ENCODE measurements around the gene BEND2. TPM values are rescaled to one million over a fixed set of nuclear protein-coding genes. Genes with fewer than 3 reads are reported as not detected.

The BEND2 gene
- total RNA-seq, 1 experiment from 2014 or later, result not detected

DNA sequence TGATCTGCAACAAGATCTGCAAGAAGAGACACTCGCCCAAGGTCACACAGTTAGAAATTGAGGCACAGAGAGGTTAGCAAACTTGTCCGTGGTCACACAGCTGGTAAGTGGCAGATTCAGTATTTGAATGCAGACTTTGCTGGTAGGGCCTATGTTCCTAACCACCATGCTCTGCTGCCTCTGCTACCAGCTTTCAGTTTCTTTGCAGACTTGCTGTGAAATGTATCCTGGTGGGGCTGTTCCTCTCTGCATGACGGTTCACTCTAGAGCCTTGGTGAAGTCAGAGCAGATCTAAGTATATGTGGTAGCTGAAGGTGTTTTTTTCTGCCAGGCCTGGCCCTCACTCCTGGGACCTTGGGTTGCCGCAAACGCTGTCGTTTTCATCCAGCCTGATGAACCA is 87.1 kb downstream of the BEND2 start:
- no peaks in the 10 kb centered on the region for H3K9me3 ChIP-seq (ENCODE audit: low read length)
- H3K36me3 ChIP-seq (ENCODE audit: insufficient read depth, low read length), result no peaks in the 10 kb centered on the region
- no peaks in the 10 kb centered on the region for H3K4me1 ChIP-seq (ENCODE audit: low read length)
- H3K79me2 ChIP-seq (ENCODE audit: low read length), result no peaks in the 10 kb centered on the region
- H3K27me3 ChIP-seq (ENCODE audit: low read length), result no peaks in the 10 kb centered on the region
- no peak overlapping the region for H3K4me2 ChIP-seq (ENCODE audit: low read depth, low read length, poor library complexity, severe bottlenecking)
- no peak for DNase-seq
- no peak overlapping the region for H3K4me3 ChIP-seq (ENCODE audit: low read length)
- H4K20me1 ChIP-seq (ENCODE audit: insufficient read depth, low read depth, low read length), result no peaks in the 10 kb centered on the region
- H3K9me2 ChIP-seq (replicated peaks; ENCODE audit: insufficient read depth, low read length), result no peaks in the 10 kb centered on the region
- no peak overlapping the region for H3K27ac ChIP-seq (ENCODE audit: low read length)
- no peak overlapping the region for H2AFZ ChIP-seq (ENCODE audit: low read length)
- no peak overlapping the region for H3K9ac ChIP-seq (ENCODE audit: low read length)

DNA sequence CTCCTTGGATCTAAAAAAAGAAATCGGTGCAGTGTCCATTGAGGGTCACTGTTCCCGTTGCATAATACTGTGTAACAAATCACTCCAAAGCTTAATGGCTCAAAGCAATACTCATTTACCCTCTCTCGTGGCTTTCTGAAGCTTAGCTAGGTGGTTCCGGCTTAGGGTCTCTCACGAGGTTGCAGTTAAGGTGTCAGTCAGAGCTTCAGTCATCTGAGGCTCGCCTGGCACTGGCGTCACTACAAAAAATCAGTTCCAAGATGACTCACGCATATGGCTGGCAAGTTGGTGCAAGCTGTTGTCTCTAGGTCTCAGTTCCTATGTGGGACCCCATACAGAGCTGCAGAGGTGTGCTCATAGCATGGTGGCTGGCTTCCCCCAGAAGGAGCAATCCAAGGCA is 91.0 kb downstream of the BEND2 start:
- no peaks in the 10 kb centered on the region for H3K9me2 ChIP-seq (replicated peaks; ENCODE audit: insufficient read depth, low read length)
- H3K4me2 ChIP-seq (ENCODE audit: low read depth, low read length, poor library complexity, severe bottlenecking), result no peak overlapping the region
- H3K4me1 ChIP-seq (ENCODE audit: low read length), result no peaks in the 10 kb centered on the region
- H3K36me3 ChIP-seq (ENCODE audit: insufficient read depth, low read length), result no peaks in the 10 kb centered on the region
- no peak for DNase-seq
- no peak overlapping the region for H3K9ac ChIP-seq (ENCODE audit: low read length)
- no peaks in the 10 kb centered on the region for H3K9me3 ChIP-seq (ENCODE audit: low read length)
- H3K27me3 ChIP-seq (ENCODE audit: low read length), result no peaks in the 10 kb centered on the region
- H3K79me2 ChIP-seq (ENCODE audit: low read length), result no peaks in the 10 kb centered on the region
- no peak overlapping the region for H3K27ac ChIP-seq (ENCODE audit: low read length)
- H3K4me3 ChIP-seq (ENCODE audit: low read length), result no peak overlapping the region
- H2AFZ ChIP-seq (ENCODE audit: low read length), result no peak overlapping the region
- H4K20me1 ChIP-seq (ENCODE audit: insufficient read depth, low read depth, low read length), result no peaks in the 10 kb centered on the region

DNA sequence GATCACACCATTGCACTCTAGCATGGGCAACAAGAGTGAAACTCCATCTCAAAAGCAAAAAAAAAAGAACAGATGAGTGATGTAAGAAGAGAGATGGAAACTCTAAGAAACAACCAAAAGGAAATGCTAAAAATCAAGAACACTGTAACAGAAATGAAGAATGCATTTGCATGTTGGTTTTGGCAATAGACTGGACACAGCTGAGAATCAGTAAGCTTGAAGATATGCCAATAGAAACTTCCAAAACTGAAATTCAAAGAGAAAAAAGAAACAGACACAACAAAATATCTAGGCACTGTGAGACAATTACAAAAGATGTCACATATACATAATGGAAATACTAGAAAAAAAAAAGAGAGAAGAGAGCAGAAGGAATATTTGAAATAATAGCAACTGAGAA is 93.7 kb downstream of the BEND2 start:
- Histone ChIP-seq H4K20me1 (ENCODE audit: insufficient read depth, low read depth, low read length) (no peaks in the 10 kb centered on the region), H3K4me2 (ENCODE audit: low read depth, low read length, poor library complexity, severe bottlenecking) (no peak overlapping the region), H3K27ac (ENCODE audit: low read length) (no peak overlapping the region), H3K4me3 (ENCODE audit: low read length) (no peak overlapping the region), H3K9ac (ENCODE audit: low read length) (no peak overlapping the region), H3K9me2 (replicated peaks; ENCODE audit: insufficient read depth, low read length) (no peaks in the 10 kb centered on the region), H3K9me3 (ENCODE audit: low read length) (no peaks in the 10 kb centered on the region), H3K4me1 (ENCODE audit: low read length) (no peaks in the 10 kb centered on the region), H2AFZ (ENCODE audit: low read length) (no peak overlapping the region), H3K79me2 (ENCODE audit: low read length) (no peaks in the 10 kb centered on the region), H3K36me3 (ENCODE audit: insufficient read depth, low read length) (no peaks in the 10 kb centered on the region), H3K27me3 (ENCODE audit: low read length) (no peaks in the 10 kb centered on the region)
- DNase-seq, result no peak

DNA sequence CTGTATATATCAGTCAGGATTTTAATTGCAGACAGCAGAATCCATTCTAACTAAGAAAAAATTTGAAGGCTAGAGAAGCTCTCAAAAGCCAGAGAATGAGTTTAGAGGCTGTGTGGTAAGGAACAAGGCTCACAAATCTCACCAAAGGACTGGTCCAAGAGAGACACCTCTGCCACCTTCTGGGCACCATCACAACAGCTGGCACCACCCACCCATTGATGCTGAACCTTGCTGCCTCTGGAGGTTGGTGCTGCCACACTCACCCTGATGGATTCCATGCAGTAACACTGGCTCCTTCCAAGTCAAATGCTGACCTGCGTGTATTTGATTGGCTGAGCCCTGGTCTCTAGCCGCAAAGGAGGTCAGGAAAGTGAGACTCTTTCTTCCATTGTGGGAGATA is 100.8 kb downstream of the BEND2 start:
- Histone ChIP-seq H3K9me3 (ENCODE audit: low read length) (no peaks in the 10 kb centered on the region), H3K27me3 (ENCODE audit: low read length) (no peaks in the 10 kb centered on the region), H3K79me2 (ENCODE audit: low read length) (no peaks in the 10 kb centered on the region), H3K36me3 (ENCODE audit: insufficient read depth, low read length) (no peaks in the 10 kb centered on the region), H3K4me3 (ENCODE audit: low read length) (no peak overlapping the region), H3K9me2 (replicated peaks; ENCODE audit: insufficient read depth, low read length) (no peaks in the 10 kb centered on the region), H4K20me1 (ENCODE audit: insufficient read depth, low read depth, low read length) (no peaks in the 10 kb centered on the region), H3K9ac (ENCODE audit: low read length) (no peak overlapping the region), H2AFZ (ENCODE audit: low read length) (no peak overlapping the region), H3K4me1 (ENCODE audit: low read length) (no peaks in the 10 kb centered on the region), H3K27ac (ENCODE audit: low read length) (no peak overlapping the region), H3K4me2 (ENCODE audit: low read depth, low read length, poor library complexity, severe bottlenecking) (no peak overlapping the region)
- no peak for DNase-seq

Other genes starting within 250 kb of the BEND2 start
- not detected in 2 replicates for gene SCML2, start 133.8 kb upstream of the BEND2 start, total RNA-seq (2014; rRNA removed; shearing (Covaris generic); ENCODE audit: low replicate concordance)
- 0.82 and 2.1 TPM in 2 replicates for gene CDKL5, start 204.7 kb upstream of the BEND2 start, total RNA-seq (2014; rRNA removed; shearing (Covaris generic); ENCODE audit: low replicate concordance)